H9 (cell line): ENCODE measurements around the gene AP2M1. TPM values are rescaled to one million over a fixed set of nuclear protein-coding genes. Genes with fewer than 3 reads are reported as not detected.

Experiments
- DNase-seq: peaks from one replicate; pipeline ENCODE4 v3.0.0-alpha.2; 2017
- H2AFZ ChIP-seq: one replicate; pipeline ENCODE4 v1.6.1; 2013; ENCODE audit warnings: mild to moderate bottlenecking, low read length, control low read depth, moderate library complexity
- H2AK5ac ChIP-seq: 2 replicates; pipeline ENCODE4 v1.6.1; 2013; ENCODE audit warnings: low read length, control low read depth, mixed read lengths; ENCODE audit not compliant: insufficient read length
- H2BK120ac ChIP-seq: one replicate; pipeline ENCODE4 v1.6.1; 2013; ENCODE audit warnings: low read depth, mild to moderate bottlenecking, low read length, control low read depth, inconsistent platforms; ENCODE audit not compliant: poor library complexity, severe bottlenecking
- H2BK12ac ChIP-seq: 2 replicates; pipeline ENCODE4 v1.6.1; 2013; ENCODE audit warnings: low read length, control low read depth, mixed read lengths, low read depth; ENCODE audit not compliant: insufficient read length
- H2BK15ac ChIP-seq: 2 replicates; pipeline ENCODE4 v1.6.1; 2013; ENCODE audit warnings: low read depth, low read length, control low read depth
- H2BK20ac ChIP-seq: one replicate; pipeline ENCODE4 v1.6.1; 2013; ENCODE audit warnings: low read depth, mild to moderate bottlenecking, low read length, control low read depth, inconsistent platforms; ENCODE audit not compliant: poor library complexity, severe bottlenecking
- H2BK5ac ChIP-seq: 2 replicates; pipeline ENCODE4 v1.6.1; 2013; ENCODE audit warnings: low read length, control low read depth, mixed read lengths; ENCODE audit not compliant: insufficient read length
- H3K14ac ChIP-seq: 2 replicates; pipeline ENCODE4 v1.6.1; 2013; ENCODE audit warnings: low read length, control low read depth; ENCODE audit not compliant: insufficient read depth
- H3K18ac ChIP-seq: 2 replicates; pipeline ENCODE4 v1.6.1; 2013; ENCODE audit warnings: low read depth, mild to moderate bottlenecking, mixed read lengths, low read length, control low read depth; ENCODE audit not compliant: insufficient read length
- H3K23ac ChIP-seq: 2 replicates; pipeline ENCODE4 v1.6.1; 2013; ENCODE audit warnings: low read length, control low read depth, mixed read lengths, low read depth; ENCODE audit not compliant: insufficient read length
- H3K23me2 ChIP-seq: 2 replicates; pipeline ENCODE4 v1.6.1; 2013; ENCODE audit warnings: low read depth, mild to moderate bottlenecking, mixed read lengths, low read length, control low read depth; ENCODE audit not compliant: insufficient read length, poor library complexity, severe bottlenecking
- H3K27ac ChIP-seq: 2 replicates; pipeline ENCODE4 v1.5.1; 2013; ENCODE audit warnings: low read length, control low read depth, mixed read lengths, low read depth; ENCODE audit not compliant: insufficient read length
- H3K27me3 ChIP-seq: 2 replicates; pipeline ENCODE4 v1.6.1; 2013; ENCODE audit warnings: low read length, control low read depth, inconsistent platforms; ENCODE audit not compliant: insufficient read depth
- H3K4ac ChIP-seq: 2 replicates; pipeline ENCODE4 v1.6.1; 2013; ENCODE audit warnings: low read depth, mild to moderate bottlenecking, control low read depth, inconsistent platforms, low read length, moderate library complexity
- H3K4me1 ChIP-seq: 2 replicates; pipeline ENCODE4 v1.6.1; 2013; ENCODE audit warnings: low read length, control low read depth, inconsistent platforms; ENCODE audit not compliant: insufficient read depth
- H3K4me2 ChIP-seq: 2 replicates; pipeline ENCODE4 v1.6.1; 2013; ENCODE audit warnings: low read length, control low read depth, mixed read lengths; ENCODE audit not compliant: insufficient read length, insufficient read depth
- H3K56ac ChIP-seq: 2 replicates; pipeline ENCODE4 v1.6.1; 2013; ENCODE audit warnings: low read depth, mild to moderate bottlenecking, mixed read lengths, low read length, control low read depth; ENCODE audit not compliant: insufficient read length
- H3K79me1 ChIP-seq: 2 replicates; pipeline ENCODE4 v1.6.1; 2013; ENCODE audit warnings: low read depth, mild to moderate bottlenecking, moderate library complexity, low read length, control low read depth, inconsistent platforms; ENCODE audit not compliant: insufficient read depth, poor library complexity, severe bottlenecking
- H3K79me2 ChIP-seq: 2 replicates; pipeline ENCODE4 v1.6.1; 2013; ENCODE audit warnings: low read length, control low read depth, inconsistent platforms; ENCODE audit not compliant: insufficient read depth
- H3K9ac ChIP-seq: 2 replicates; pipeline ENCODE4 v1.6.1; 2013; ENCODE audit warnings: low read length, control low read depth, mixed read lengths; ENCODE audit not compliant: insufficient read length; ENCODE audit errors: extremely low read depth
- H3K9me3 ChIP-seq: one replicate; pipeline ENCODE4 v1.6.1; 2013; ENCODE audit warnings: low read depth, low read length, inconsistent platforms; ENCODE audit not compliant: control insufficient read depth
- H3T11ph ChIP-seq: one replicate; pipeline ENCODE4 v1.6.1; 2013; ENCODE audit warnings: mild to moderate bottlenecking, low read length, control low read depth, inconsistent platforms
- H4K20me1 ChIP-seq: one replicate; pipeline ENCODE4 v1.6.1; 2013; ENCODE audit not compliant: control insufficient read depth, insufficient read length, insufficient read depth
- H4K5ac ChIP-seq: 2 replicates; pipeline ENCODE4 v1.6.1; 2013; ENCODE audit warnings: low read depth, mild to moderate bottlenecking, mixed read lengths, low read length, control low read depth; ENCODE audit not compliant: insufficient read length
- H4K8ac ChIP-seq: replicated peaks from 2 replicates; pipeline ENCODE4 v1.6.1; 2013; ENCODE audit warnings: low read length, control low read depth, mixed read lengths, low read depth; ENCODE audit not compliant: insufficient read length
- H4K91ac ChIP-seq: 2 replicates; pipeline ENCODE4 v1.6.1; 2013; ENCODE audit warnings: low read depth, mild to moderate bottlenecking, moderate library complexity, mixed read lengths, low read length, control low read depth; ENCODE audit not compliant: insufficient read length
- H3K27ac Mint-ChIP-seq, 3 experiments: 2 replicates in 2 of 3; 3 replicates in 1 of 3; pipeline ENCODE4 v1.8.0; 2020 to 2021; ENCODE audit warnings: mixed read lengths in 3 of 3, mild to moderate bottlenecking in 1 of 3, moderate library complexity in 1 of 3
- H3K27me3 Mint-ChIP-seq: 2 replicates; pipeline ENCODE4 v1.8.0; 2021; ENCODE audit warnings: low read depth, mild to moderate bottlenecking, moderate library complexity, mixed read lengths
- H3K36me3 Mint-ChIP-seq, 3 experiments: 2 replicates in 2 of 3; 3 replicates in 1 of 3; pipeline ENCODE4 v1.8.0; 2020 to 2021; ENCODE audit warnings: low read depth in 3 of 3, mixed read lengths in 3 of 3; ENCODE audit not compliant: insufficient read depth in 1 of 3
- H3K4me1 Mint-ChIP-seq, 2 experiments: 2 replicates each; pipeline ENCODE4 v1.8.0; 2020; ENCODE audit warnings: mixed read lengths in 2 of 2
- H3K4me3 Mint-ChIP-seq, 2 experiments: 2 replicates in 1 of 2; 3 replicates in 1 of 2; pipeline ENCODE4 v1.8.0; 2020 to 2021; ENCODE audit warnings: mild to moderate bottlenecking in 2 of 2, mixed read lengths in 2 of 2, moderate library complexity in 1 of 2
- H3K9me3 Mint-ChIP-seq, 2 experiments: 2 replicates in 1 of 2; 3 replicates in 1 of 2; pipeline ENCODE4 v1.8.0; 2020; ENCODE audit warnings: mild to moderate bottlenecking in 2 of 2, mixed read lengths in 2 of 2, moderate library complexity in 1 of 2
- WGBS: extraction: QIAGEN DNeasy Blood & Tissue Kit; methylation state at CpG from one replicate; pipeline ENCODE4 v1.1.7; 2013; ENCODE audit warnings: missing lambda C conversion rate, low lambda C conversion rate, mixed read lengths; ENCODE audit not compliant: insufficient read length; ENCODE audit errors: extremely low coverage; 5-methylcytosine and 5-hydroxymethylcytosine counted together
- total RNA-seq: library from RNA; stranded (reverse); gene quantifications from 2 replicates; pipeline ENCODE4 v1.2.1, GENCODE V29; 2021
- TF ChIP-seq, protein P1 (sequence below): fragments of 200-600 bp; sonication (generic); conservative IDR thresholded peaks from 3 replicates; pipeline ENCODE4 v1.8.0; 2021; ENCODE audit warnings: antibody characterized with exemption, mild to moderate bottlenecking

AP2M1 gene
- total RNA-seq, 1 experiment from 2014 or later: 443 TPM

DNA sequence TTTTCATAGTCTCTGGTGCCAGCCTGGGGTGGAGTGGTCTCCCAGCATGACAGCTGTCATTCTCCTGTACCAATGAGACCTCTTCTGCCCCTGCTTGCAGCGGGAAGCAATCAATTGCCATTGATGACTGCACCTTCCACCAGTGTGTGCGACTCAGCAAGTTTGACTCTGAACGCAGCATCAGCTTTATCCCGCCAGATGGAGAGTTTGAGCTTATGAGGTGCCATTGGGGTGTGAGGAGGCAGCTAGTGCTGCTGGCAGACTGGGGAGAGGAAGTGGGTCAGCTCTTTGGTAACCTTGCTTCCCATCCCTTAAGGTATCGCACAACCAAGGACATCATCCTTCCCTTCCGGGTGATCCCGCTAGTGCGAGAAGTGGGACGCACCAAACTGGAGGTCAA is 6.9 kb downstream of the AP2M1 start:
- no peak overlapping the region for H2BK12ac ChIP-seq
- H3K27me3 Mint-ChIP-seq: no peaks in the 10 kb centered on the region
- no peaks in the 10 kb centered on the region; a peak in 1 of 5 replicates for H3K9me3 Mint-ChIP-seq
- no peak overlapping the region for H3T11ph ChIP-seq
- no peak overlapping the region for H2BK15ac ChIP-seq
- no peak overlapping the region for H4K8ac ChIP-seq
- no peak overlapping the region for H4K5ac ChIP-seq
- no peak overlapping the region for H3K27ac ChIP-seq
- H3K79me1 ChIP-seq: peaks cover 7% of the 10 kb centered on the region
- no peak overlapping the region for H2AFZ ChIP-seq
- no peak overlapping the region for H2BK20ac ChIP-seq
- no peak overlapping the region for H3K4ac ChIP-seq
- H3K4me2 ChIP-seq: no peak overlapping the region
- H3K36me3 Mint-ChIP-seq: peaks cover 58 to 82% (median 73%) of the 10 kb centered on the region in 3 experiments
- DNase-seq: no peak
- TF ChIP-seq, protein P1, sequence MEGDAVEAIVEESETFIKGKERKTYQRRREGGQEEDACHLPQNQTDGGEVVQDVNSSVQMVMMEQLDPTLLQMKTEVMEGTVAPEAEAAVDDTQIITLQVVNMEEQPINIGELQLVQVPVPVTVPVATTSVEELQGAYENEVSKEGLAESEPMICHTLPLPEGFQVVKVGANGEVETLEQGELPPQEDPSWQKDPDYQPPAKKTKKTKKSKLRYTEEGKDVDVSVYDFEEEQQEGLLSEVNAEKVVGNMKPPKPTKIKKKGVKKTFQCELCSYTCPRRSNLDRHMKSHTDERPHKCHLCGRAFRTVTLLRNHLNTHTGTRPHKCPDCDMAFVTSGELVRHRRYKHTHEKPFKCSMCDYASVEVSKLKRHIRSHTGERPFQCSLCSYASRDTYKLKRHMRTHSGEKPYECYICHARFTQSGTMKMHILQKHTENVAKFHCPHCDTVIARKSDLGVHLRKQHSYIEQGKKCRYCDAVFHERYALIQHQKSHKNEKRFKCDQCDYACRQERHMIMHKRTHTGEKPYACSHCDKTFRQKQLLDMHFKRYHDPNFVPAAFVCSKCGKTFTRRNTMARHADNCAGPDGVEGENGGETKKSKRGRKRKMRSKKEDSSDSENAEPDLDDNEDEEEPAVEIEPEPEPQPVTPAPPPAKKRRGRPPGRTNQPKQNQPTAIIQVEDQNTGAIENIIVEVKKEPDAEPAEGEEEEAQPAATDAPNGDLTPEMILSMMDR: no peak
- H3K9ac ChIP-seq: no peak overlapping the region
- H2BK5ac ChIP-seq: no peak overlapping the region
- no peak overlapping the region for H4K91ac ChIP-seq
- no peaks in the 10 kb centered on the region for H3K9me3 ChIP-seq
- H4K20me1 ChIP-seq: peaks cover 3% of the 10 kb centered on the region
- H2AK5ac ChIP-seq: no peak overlapping the region
- WGBS: no CpG with 5 or more reads among the region's 9 CpGs
- H2BK120ac ChIP-seq: no peak overlapping the region
- no peak overlapping the region for H3K56ac ChIP-seq
- no peak overlapping the region for H3K4me3 Mint-ChIP-seq
- peaks cover 27 to 33% of the 10 kb centered on the region in 2 experiments for H3K4me1 Mint-ChIP-seq
- no peaks in the 10 kb centered on the region for H3K27me3 ChIP-seq
- H3K14ac ChIP-seq: no peak overlapping the region
- no peaks in the 10 kb centered on the region; the same call in 1 of the 2 replicates for H3K4me1 ChIP-seq
- H3K27ac Mint-ChIP-seq: 0 out of 7 replicates have a peak overlapping the region, but pooled peaks of 1 of the 3 experiments have one; percentile 27
- H3K18ac ChIP-seq: no peak overlapping the region
- H3K23ac ChIP-seq: no peak overlapping the region
- peaks cover 7% of the 10 kb centered on the region; the same call in 1 of the 2 replicates for H3K79me2 ChIP-seq
- H3K23me2 ChIP-seq: peaks cover 13% of the 10 kb centered on the region
